Mammary epithelial cell (primary cell): Measurements from ENCODE around the gene ZSWIM1.

Source experiments
- CTCF ChIP-seq, 2 donors: IDR thresholded peaks in 1 of 2; conservative IDR thresholded peaks in 1 of 2; 2 replicates each; pipeline ENCODE4 v1.5.1; 2011 to 2012; ENCODE audit warnings: inconsistent platforms in 2 of 2, low read length in 2 of 2, mild to moderate bottlenecking in 2 of 2, control low read depth in 1 of 2, low read depth in 1 of 2; ENCODE audit not compliant: insufficient read depth in 1 of 2; ENCODE audit errors: extremely low read depth in 1 of 2
- EZH2 ChIP-seq: IDR thresholded peaks from 2 replicates; pipeline ENCODE4 v1.6.1; 2012; ENCODE audit warnings: low read length, inconsistent platforms, borderline replicate concordance

GRCh38 chr20:45894797-45895196 is 13.8 kb downstream of the ZSWIM1 start:
- TF ChIP-seq CTCF (conservative IDR thresholded peaks at IDR 0.05 in 1 of 2, IDR thresholded peaks at IDR 0.05 in 1 of 2; ENCODE audit: extremely low read depth in 1 of 2, insufficient read depth in 1 of 2, low read depth in 1 of 2, low read length in 2 of 2) (no peak), EZH2 (no peak)
